Mesodermal cell (in vitro differentiated cells): ENCODE data around the gene ATP8B2.
"Not testable (repeated sequence)": the region's sequence is repeated elsewhere in the genome, so short reads cannot be mapped to it uniquely, and the experiment has no call there.

ENCODE experiments used
- H3K27ac ChIP-seq: 2 replicates; pipeline ENCODE4 v1.7.0; 2013; ENCODE audit warnings: mild to moderate bottlenecking, low read depth, low read length, moderate library complexity; ENCODE audit not compliant: severe bottlenecking
- H3K36me3 ChIP-seq: 2 replicates; pipeline ENCODE4 v1.7.1; 2013; ENCODE audit warnings: mild to moderate bottlenecking, low read length, moderate library complexity; ENCODE audit not compliant: control insufficient read depth, insufficient read depth
- H3K4me1 ChIP-seq: one replicate; pipeline ENCODE4 v1.7.1; 2013; ENCODE audit warnings: mild to moderate bottlenecking, low read length; ENCODE audit not compliant: insufficient read depth, control insufficient read depth, poor library complexity, severe bottlenecking
- H3K4me3 ChIP-seq: 2 replicates; pipeline ENCODE4 v1.7.0; 2013; ENCODE audit warnings: low read length, control low read depth, mild to moderate bottlenecking; ENCODE audit not compliant: insufficient read depth, poor library complexity, severe bottlenecking; ENCODE audit errors: extremely low read depth
- H3K9me3 ChIP-seq: 2 replicates; pipeline ENCODE4 v1.7.1; 2013; ENCODE audit warnings: mild to moderate bottlenecking, low read length, moderate library complexity; ENCODE audit not compliant: control insufficient read depth
- WGBS, 2 experiments: methylation state at CpG; one replicate each; pipeline ENCODE4 v1.1.5; 2013; ENCODE audit warnings: missing lambda C conversion rate in 2 of 2; ENCODE audit not compliant: insufficient coverage in 2 of 2; 5-methylcytosine and 5-hydroxymethylcytosine counted together

ATP8B2 gene

DNA sequence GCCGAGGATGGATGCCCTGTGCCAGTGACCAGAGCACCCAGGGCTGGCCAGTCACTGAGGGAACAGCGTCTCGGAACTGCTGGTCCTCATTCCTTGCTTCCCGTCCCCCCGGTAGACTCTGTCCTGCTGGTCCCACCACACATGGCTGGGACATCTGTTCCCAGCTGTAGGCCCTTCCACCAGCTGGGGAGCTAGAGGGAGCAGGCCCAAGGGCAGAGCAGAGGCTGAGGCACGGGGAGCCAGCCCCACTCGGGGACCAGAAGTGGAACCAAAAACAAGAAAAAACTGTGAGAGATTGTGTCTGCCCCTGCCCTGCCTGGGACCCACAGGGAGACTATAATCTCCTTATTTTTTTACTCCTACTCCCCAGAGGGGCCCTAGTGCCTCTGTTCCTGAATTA is 23.8 kb downstream of the ATP8B2 start:
- Histone ChIP-seq H3K4me1 (peaks cover 18% of the 10 kb centered on the region), H3K9me3 (no peaks in the 10 kb centered on the region), H3K27ac (no peak overlapping the region), H3K36me3 (peaks cover 61% of the 10 kb centered on the region), H3K4me3 (no peak overlapping the region)
- WGBS, 2 experiments = 88 to 95% methylated on average over 5 to 7 of the region's 7 CpGs

DNA sequence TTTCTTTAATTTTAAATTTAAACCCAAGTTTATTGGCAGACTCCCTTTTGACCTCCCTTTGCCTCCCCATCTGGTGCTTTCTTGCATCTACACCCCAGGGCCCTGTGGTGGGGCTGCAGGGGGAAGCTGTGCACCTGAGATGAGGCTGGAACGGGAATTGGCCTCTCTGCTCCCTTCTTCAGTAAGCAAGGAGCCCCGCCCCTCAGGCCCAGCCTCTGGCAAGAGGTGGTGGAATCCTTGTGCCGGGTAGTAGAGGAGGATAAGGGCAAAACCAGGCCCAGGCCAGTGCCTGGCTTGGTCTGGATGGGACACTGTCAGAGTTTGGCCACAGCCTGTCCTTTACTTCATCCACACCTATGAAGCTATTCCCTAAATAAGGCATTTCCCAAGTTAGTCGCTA is 25.1 kb downstream of the ATP8B2 start:
- WGBS, 2 experiments = 69 to 79% methylated on average over 2 of the region's 4 CpGs
- no peak overlapping the region for H3K27ac ChIP-seq
- H3K36me3 ChIP-seq = peaks cover 49% of the 10 kb centered on the region
- no peaks in the 10 kb centered on the region for H3K9me3 ChIP-seq
- H3K4me3 ChIP-seq = no peak overlapping the region
- H3K4me1 ChIP-seq = peaks cover 18% of the 10 kb centered on the region

DNA sequence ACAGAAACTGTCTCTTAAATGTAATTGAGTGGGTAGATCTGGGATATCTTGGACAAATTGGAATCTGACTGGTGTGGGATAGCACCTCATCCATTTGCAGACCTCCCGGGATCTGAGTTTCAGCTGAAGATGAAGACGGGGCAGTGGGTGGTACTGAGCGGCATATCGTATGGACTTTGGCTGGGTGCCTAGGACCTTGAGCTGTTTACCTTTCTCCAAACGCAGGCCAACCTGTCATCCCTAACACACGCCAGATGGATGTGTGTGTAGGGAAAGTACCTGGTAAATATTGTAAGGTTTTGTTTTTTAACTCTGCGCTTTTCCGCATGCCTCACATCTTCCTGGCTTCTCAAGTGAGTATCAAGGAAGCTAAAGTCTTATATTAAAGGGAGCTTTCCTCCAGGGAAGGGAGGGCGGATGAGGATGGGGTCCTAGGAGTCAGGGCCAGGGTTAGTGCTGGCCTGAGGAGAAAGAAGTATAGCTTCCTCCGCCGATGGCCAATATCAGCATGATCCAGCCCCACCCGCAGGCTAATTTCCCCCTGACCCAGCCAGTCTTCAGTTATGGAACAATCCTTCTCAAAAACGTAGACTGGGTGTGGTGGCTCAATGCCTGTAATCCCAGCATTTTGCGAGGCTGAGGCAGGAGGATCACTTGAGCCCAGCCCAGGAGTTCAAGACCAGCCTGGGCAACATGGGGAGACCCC is 26.2 kb downstream of the ATP8B2 start:
- Histone ChIP-seq H3K36me3 (peaks cover 37% of the 10 kb centered on the region), H3K27ac (no peak overlapping the region), H3K9me3 (no peaks in the 10 kb centered on the region), H3K4me1 (peaks cover 18% of the 10 kb centered on the region), H3K4me3 (no peak overlapping the region)
- 93 to 96% methylated on average over 11 to 13 of the region's 14 CpGs for WGBS, 2 experiments

DNA sequence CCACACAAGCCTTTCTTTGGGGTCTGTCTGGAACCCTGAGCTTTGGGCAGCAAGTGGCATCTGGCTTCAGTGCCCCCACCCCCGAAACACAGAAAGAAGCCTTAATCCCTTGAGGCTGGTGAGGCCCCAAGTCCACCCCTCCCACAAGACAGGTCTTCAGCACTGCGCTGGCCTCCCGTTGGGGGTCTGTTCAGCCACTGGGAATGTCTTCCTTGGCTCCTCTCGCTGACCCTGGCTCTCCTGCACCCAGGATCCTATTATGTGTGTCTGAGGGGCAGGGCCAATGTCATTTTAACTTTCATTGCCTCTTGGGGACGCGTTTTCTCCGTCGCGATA is 26.9 kb downstream of the ATP8B2 start:
- no peak overlapping the region for H3K27ac ChIP-seq
- H3K4me1 ChIP-seq = peaks cover 18% of the 10 kb centered on the region
- WGBS, 2 experiments = 16 to 27% methylated on average over 8 to 9 of the region's 9 CpGs

DNA sequence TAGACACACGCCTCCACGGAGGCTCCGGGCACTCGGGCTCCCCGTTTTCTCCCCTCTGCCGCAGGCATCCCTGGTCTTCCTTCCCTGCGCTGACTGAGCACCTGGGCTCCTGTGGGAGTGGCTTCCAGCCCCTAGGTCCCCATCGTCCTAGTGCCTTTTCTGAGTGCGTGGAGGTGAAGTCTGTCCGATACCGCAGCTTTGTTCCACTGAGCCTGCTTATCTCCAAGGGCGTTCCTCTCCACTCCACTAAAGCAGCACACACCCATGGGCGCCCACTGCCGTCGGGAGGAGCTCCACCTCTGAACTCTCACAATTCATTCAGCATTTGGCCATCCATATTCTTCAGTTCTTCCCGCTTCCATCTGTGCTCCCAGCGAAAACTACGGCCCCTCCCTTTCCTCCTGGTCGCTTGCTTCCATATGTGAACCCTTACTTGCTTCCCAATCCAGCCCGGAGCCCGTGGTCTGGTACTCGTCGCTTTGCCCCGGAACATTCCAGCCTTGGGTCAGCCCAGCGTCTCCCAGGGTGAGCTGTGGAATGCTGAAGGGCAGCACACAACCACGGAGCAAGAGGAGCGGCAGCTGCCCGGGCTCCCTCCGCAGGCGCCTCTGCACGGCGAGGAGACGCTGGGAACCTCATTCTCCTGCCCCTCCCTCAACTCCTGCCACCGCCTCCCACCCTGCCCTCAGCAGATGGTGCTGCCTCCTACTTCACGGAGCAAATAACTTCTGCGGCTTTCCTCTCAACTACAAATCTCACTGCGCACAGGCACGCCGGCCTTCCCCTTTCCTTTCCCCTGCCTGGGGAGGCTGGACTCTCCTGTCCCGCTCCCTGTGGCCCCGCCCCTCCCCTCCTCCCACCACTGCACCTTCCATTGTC is 27.5 kb downstream of the ATP8B2 start:
- H3K4me1 ChIP-seq = peaks cover 17% of the 10 kb centered on the region
- H3K4me3 ChIP-seq = peak overlapping the region; percentile 29
- 6 to 10% methylated on average over 38 to 40 of the region's 41 CpGs for WGBS, 2 experiments
- no peaks in the 10 kb centered on the region for H3K9me3 ChIP-seq
- peaks cover 25% of the 10 kb centered on the region for H3K36me3 ChIP-seq
- H3K27ac ChIP-seq = peak overlapping the region; percentile 57

More for the DNA sequence above, 26.9 kb downstream of the ATP8B2 start:
- Histone ChIP-seq H3K4me3 (peak overlapping the region; percentile 29), H3K36me3 (peaks cover 31% of the 10 kb centered on the region), H3K9me3 (no peaks in the 10 kb centered on the region)

DNA sequence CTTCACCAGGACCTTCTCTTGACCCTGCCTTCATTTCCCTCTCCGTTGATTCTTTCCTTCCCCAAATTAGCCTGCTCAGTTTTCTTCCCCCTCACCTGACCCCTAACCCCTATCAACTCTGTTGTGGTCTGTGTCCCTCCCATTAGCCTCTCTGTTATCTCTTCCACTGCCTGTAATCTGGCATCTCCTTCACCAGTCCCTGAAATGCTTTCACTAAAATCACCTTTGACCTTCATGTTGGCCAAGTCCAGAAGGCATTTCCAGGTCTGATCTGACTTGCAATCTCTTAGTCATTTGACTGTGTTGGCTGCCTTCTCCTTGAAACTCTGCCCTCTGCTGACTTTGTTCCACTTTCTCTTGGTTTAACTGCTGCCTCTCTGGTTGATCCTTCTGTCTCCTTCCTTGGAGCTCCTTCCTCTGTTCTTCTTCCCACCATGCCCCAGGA is 28.2 kb downstream of the ATP8B2 start:
- 17 to 27% methylated on average over 1 of the region's 1 CpG for WGBS, 2 experiments
- peaks cover 18% of the 10 kb centered on the region for H3K36me3 ChIP-seq
- no peaks in the 10 kb centered on the region for H3K9me3 ChIP-seq
- H3K4me1 ChIP-seq = peaks cover 14% of the 10 kb centered on the region
- H3K4me3 ChIP-seq = peak overlapping the region; percentile 29
- peak overlapping the region; percentile 57 for H3K27ac ChIP-seq

DNA sequence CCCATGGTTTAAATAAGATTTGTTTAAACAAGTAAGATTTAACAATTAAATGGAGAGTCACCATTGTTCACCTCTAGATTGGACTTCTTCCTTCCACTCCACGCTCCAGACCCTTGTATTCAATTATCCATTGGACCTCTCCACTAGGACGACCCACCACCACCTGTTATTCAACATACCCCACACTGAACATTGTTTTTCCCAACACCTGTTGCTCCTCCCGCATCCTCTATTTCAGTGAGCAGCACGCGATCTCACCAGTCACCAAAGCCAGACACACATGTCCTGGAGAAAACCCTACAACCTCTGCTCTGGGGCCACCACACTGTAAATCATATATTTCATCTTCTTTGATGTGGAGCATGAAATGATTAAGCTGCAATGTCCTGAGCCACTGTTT is 28.6 kb downstream of the ATP8B2 start:
- peaks cover 14% of the 10 kb centered on the region for H3K4me1 ChIP-seq
- WGBS, 2 experiments = 89 to 95% methylated on average over 3 to 5 of the region's 5 CpGs
- H3K27ac ChIP-seq = no peak overlapping the region
- no peak overlapping the region for H3K4me3 ChIP-seq
- no peaks in the 10 kb centered on the region for H3K9me3 ChIP-seq
- peaks cover 13% of the 10 kb centered on the region for H3K36me3 ChIP-seq

DNA sequence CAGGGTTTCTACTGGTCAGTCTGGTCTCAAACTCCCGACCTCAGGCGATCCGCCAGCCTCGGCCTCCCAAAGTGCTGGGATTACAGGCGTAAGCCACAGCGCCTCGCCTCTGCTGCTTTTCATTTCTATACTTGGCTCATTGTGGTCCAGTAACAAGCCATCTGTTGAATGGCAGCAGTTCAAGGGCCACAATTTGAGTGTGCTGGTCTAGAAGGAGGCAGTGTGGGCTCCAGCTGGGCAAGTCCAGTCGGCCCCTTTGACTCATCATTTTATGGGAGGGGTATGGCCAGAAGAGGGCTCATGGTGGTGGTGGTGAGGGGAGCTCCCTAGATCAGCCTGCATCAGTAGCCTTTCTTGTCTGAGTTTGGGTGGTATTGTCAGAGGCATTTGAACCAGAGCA is 33.2 kb downstream of the ATP8B2 start:
- Histone ChIP-seq H3K36me3 (no peaks in the 10 kb centered on the region), H3K9me3 (no peaks in the 10 kb centered on the region), H3K4me3 (no peak overlapping the region), H3K27ac (no peak overlapping the region), H3K4me1 (peaks cover under 1% of the 10 kb centered on the region)
- 88 to 90% methylated on average over 8 of the region's 8 CpGs for WGBS, 2 experiments

DNA sequence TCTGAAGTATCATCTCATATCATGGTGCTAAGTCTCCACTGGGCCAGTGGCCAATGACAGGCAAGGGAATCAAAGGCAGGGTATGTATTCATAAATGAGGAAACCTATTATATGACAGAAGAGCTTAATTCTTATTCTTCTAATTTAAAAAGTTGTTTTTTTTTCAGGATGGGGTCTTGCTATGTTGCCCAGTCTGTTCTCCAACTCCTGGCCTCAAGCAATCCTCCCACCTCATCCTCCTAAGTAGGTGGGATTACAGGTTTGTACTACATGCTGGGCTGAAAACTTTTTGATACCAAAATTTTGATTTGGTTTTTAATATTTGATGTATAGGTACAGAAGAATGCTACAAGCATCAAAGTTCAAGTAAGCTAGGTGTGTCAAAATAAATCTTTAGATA is 35.0 kb downstream of the ATP8B2 start:
- Histone ChIP-seq H3K4me1 (no peaks in the 10 kb centered on the region), H3K9me3 (no peaks in the 10 kb centered on the region), H3K27ac (no peak overlapping the region), H3K36me3 (no peaks in the 10 kb centered on the region), H3K4me3 (no peak overlapping the region)

DNA sequence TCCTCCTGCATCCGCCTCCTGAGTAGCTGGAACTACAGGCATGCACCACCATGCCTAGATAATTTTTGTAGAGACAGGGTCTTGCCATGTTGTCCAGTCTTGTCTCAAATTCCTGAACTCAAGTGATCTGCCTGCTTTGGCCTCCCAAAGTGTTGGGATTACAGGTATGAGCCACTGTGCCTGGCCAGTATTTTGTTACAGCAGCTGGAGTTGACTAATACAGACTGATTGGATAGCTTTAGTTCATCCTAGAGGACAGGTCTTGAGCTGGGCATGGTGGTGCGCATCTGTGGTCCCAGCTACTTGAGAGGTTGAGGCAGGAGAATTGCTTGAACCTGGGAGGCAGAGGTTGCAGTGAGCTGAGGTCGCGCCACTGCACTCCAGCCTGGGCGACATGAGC is 35.6 kb downstream of the ATP8B2 start:
- not testable (repeated sequence) for H3K9me3 ChIP-seq, H3K4me3 ChIP-seq, H3K27ac ChIP-seq, H3K36me3 ChIP-seq, H3K4me1 ChIP-seq
- WGBS, 2 experiments = 87 to 100% methylated on average over 1 to 2 of the region's 5 CpGs

DNA sequence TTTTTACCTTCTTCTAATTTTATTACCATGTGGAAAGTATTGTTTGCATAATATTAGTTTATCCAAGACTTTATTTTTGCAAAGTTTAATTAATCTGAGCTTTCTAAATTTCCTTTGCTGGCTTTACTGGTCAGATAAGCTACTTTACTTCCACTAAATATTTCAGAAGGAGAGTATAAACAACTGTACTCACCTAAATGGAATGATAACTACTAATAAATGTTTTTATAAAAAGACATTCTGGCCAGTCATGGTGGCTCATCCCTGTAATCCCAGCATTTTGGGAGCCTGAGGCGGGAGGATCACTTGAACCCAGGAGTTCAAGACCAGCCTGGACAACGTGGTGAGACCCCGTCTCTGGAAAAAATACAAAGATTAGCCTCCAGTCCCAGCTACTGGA is 36.0 kb downstream of the ATP8B2 start:
- H3K9me3 ChIP-seq = no peaks in the 10 kb centered on the region
- H3K4me1 ChIP-seq = no peaks in the 10 kb centered on the region
- H3K36me3 ChIP-seq = no peaks in the 10 kb centered on the region
- H3K27ac ChIP-seq = no peak overlapping the region
- 81 to 86% methylated on average over 3 of the region's 3 CpGs for WGBS, 2 experiments
- H3K4me3 ChIP-seq = no peak overlapping the region
